GM18502 (cell line): ENCODE data around the gene PBOV1.

Experiments used
- ATAC-seq: cut with Tn5 transposase; IDR thresholded peaks from one replicate; pipeline ENCODE4 v1.9.1; 2021; ENCODE audit warnings: mild to moderate bottlenecking; ENCODE audit not compliant: unreplicated experiment, poor library complexity

Gene PBOV1

DNA sequence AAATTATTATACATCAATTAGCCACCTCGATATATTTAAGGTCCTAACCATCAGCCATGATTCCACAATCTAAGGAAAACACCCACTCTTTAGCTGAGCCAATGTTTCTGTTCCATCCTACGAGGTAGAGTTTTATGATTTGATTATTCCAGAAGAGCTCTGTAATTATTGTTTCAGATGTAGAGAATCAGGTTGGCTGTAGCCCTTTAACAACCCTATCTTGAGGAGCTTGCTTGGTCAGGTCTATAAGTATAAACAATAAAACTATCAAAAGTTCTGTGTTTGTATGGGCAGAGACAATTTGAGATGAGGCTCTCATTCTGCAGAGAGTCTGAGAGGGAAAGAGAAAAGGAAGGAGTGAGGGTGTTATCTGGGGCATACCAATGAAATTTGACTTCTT lies at the start of gene PBOV1:
Gene PBOV1 (minus strand): TSS at position 43 of the 400 bp plus-strand sequence. CDS start 96 bp downstream, outside the sequence.
- no peak for ATAC-seq

DNA sequence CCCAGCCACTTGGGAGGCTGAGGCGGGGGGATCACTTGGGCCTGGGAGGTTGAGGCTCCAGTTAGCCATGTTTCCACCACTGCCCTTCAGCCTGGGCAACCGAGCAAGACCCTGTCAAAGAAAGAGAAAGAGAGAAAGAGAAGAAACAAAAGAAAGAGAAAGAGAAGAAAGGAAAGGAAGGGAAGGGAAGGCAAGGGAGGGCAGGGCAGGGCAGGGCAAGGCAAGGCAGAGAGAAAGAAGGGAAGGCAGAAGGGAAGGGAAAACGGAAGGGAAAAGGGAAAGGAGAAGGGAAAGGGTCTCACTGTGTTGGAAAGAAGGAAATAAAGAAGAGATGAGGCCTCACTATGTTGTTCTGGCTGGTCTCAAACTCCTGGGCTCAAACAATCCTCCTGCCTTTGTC lies 47.8 kb upstream of the PBOV1 start:
- ATAC-seq, result no peak

DNA sequence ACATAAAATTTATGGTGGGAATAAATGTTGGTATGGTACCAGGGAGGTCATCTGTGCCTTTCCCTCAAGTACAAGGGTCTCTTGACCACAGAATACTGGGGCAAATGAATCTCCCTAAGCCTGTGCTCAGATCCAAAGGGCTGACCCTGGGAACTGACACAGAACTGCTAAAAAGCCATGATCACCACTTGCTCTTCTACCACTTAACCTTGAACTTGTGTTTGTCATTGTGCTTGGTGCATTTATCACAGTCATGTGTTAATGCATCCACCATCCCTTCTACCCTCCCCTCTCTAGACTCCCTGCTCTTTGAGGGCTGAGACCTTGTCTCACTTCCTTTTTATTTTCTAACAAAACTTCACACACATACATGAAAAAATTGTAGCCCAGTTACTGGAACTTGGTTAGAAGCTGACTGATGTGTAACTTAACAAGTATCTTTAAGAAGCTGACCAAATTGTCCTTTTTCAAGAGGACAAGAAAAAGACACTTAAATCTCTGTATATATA lies 46.1 kb upstream of the PBOV1 start:
- no peak for ATAC-seq

DNA sequence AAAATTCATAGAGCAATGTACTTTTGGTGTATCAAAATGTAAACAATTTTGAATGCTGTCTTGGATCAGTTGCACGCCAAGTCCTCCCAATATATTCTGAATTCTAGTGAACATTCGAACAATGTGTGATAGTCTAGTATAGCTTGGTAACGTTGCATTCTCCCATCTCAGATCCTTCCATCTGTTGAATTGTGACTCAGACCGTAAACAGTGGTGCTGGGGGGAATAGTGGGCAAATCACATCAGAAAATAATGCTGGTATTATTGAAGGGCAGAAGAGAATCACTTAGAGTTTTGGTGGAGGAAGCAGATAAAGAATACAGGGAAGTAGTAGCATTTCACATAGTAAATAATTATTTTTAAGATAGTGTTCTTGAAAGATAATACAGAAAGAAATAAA lies 45.7 kb upstream of the PBOV1 start:
- ATAC-seq, result no peak

DNA sequence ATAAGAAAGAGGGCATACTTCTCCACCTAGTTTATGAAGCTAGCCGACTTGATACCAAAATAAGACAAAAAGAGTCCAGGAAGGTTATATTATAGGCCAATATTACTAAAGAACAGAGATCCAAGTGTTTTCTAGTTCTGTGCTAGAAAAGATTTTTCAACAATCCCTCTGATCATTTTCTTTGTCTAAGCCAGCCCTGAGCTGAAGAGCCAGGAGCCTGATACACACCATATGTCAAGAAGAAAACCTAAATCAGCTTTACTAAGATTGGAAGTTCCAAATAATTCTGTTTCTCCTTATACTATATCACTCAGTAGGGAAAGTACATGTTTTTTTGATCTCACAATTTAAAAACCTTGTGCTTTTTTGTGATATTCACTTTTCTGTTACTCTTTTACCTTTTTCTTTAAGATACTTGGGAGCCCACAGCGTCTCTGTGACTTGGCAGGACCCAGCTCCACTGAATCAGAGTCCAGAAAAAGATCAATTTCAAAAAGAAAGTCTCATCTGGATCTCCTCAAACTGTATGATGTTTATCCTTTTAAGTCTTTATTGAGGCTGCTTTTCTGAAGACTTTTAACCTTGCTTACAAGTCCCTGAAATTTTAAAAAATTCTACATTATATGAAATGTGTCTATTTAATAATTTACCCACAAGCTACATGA lies 43.0 kb upstream of the PBOV1 start:
- no peak for ATAC-seq

DNA sequence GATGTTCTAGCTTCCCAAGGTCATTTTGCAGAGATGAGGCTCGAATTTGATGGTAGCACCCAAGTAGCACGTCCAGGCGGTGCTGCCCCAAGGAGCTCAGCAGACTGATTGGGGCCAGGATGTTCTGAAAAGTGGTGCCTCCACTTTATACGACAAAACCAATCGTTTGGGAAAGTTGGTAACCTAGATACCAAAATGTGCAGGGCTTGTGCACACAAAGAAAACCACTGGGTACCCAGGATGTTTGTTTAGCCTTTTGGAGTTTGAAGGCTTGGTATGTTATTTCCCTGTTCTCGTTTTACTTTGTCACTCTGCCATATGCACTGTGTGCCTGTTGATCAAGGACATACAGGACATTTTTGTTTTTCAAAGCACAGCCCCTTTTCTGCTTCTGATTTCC lies 40.7 kb upstream of the PBOV1 start:
- ATAC-seq, result no peak

DNA sequence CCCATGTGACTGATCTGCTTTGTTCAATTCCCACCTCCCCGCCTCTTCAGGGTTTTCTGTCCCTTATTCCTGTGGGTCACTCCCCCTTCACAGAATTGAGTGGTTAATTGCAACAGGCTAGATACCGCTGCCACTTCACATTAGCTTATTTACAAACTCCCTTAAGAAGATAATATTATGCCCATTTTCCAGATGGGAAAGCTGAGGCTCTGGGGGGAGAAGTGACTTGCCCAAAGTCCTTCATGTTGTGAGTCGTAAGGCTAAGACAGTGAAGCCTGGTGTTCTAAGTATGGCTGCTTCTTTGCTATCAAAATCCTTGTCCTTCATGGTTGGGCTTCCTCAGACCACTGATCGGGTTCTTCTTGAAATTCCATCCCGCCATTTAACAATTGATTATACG lies 39.9 kb upstream of the PBOV1 start:
- no peak for ATAC-seq

DNA sequence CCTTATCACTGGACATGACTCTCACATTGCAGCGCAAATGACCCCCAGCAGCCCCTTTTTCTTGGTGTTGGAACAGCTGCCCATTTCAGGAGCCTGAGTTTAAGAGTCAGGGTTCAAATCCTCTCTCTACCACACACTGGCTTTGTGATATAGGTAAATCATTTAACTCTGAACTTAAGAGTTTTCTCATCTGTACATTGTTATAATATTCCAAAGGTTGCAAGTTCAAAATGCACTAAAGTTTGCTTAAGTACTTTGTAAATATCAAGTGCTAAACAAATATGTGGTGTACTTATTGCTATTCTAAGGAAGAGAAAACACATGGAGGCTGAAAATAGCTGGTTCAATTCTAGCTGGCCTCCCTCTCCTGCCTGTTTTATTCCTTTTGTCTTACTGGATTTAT lies 39.3 kb upstream of the PBOV1 start:
- ATAC-seq, result no peak

DNA sequence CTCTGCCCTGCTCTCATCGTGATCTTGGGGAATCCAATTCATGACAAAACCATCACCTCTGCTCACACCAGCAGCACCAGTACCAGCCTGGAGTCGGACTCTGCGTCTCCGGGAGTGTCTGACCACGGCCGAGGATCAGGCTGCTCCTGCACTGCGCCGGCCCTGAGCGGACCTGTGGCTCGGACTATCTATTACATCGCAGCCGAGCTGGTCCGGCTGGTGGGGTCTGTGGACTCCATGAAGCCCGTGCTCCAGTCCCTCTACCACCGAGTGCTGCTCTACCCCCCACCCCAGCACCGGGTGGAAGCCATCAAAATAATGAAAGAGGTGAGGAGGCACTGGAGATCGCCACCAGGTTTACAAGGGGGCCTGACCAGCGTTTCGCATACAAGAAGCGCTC lies 37.2 kb upstream of the PBOV1 start:
- ATAC-seq, result no peak

DNA sequence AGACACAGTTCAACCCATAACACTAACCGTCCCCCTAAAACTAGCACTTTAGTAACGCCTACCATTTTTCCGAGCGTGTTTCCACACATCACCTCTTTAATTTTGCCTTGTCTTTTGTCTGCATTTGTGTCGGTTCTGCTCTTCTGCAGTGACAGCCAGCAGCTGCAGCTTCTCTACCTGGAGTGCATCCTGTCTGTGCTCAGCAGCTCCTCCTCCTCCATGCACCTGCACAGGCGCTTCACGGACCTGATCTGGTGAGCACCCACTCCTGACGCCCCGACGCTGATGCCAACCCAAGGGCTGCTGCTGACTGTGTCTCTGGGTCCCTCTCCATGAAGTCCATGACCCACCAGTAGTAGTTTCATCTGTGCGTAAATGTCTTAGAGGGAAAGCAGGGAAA lies 35.4 kb upstream of the PBOV1 start:
- no peak for ATAC-seq

DNA sequence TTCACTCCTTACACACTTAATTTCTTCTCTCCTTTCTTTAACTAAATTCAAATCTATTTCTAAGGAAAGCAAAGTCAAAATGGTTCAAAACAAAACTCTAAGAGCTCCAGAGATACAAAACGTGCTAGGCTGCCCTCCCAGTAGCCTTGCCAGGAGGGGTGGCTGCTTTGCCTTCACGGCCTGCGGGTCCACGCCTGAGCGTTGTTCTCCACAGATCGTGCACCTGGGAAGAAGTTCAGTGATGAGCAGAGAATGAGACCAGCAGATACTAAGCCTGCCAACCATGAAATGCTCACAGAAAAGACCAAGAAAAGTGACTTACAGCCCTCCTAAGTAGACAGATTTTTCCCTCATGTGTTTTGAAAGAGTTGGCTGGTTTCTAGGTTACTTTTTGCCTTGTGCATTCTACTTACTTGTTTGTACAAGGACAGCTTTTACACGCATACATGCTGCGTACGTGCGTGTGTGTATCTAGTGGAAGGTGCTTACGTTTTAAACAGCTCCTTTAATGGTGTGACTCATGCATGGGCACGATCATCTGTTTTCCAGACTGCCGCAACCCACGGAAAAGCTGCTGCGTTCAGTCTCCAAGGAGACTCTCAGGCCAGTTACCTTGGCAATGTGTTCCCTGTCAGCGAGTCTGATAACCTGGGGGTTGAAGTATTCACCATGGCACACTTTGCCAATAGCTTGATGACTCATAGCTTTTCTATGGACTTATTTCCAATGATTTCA lies 32.4 kb upstream of the PBOV1 start:
- ATAC-seq, result no peak

DNA sequence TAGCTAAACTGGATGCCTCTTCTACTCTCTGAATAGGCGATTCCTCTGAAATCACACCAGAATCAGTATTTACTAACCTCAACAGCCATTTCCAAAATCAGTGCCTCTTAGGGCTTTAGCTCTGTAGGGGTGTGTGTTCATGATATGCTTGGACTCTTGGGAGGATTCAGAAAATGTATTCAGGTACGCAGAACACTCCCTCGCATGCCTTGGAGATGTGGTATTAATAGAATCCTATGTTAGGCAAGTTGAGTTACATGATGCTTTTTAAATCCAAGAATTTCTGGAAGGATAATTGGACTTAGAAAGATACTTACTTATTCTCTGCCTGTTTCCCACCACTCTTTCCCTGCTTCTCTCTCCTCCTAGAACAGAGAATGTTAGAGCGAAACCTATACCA lies 31.8 kb upstream of the PBOV1 start:
- no peak for ATAC-seq

DNA sequence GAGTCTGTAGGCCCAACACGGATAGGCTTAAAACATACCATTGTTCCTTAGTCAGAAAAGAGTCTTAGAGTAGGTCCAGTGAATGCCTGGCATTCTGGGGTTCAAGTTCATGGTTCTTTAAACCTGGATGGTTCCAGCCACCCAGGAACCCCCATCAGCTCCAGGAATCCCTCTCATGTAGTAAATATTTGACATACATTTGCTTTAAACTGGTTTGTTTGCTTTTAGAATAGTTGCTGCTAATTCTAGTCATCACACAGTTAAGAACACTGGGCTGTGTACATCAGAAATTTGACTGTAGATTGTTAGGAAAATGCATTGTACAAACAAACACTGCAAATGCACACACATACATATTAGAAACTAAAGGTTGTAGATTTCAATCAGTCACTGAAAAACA lies 30.6 kb upstream of the PBOV1 start:
- ATAC-seq, result no peak

DNA sequence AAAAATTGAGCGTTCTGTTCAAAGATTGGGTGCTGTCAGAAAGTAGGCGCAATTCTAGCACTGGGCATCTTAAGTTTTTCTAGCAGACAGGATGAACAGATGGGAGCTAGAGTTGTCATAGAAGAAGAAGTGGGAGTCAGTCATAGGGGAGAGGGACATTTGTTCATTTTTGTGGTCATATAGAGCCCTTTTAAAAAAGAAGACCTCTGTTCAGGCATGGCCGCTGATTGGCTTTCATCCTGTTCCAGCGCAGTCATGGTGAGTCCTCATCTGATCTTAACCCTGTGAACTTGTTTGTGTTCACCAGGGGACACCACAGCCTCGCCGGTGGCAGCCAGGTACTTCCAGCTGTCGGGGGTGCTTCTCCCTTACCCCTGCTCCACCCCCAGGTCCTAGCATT lies 29.7 kb upstream of the PBOV1 start:
- no peak for ATAC-seq

DNA sequence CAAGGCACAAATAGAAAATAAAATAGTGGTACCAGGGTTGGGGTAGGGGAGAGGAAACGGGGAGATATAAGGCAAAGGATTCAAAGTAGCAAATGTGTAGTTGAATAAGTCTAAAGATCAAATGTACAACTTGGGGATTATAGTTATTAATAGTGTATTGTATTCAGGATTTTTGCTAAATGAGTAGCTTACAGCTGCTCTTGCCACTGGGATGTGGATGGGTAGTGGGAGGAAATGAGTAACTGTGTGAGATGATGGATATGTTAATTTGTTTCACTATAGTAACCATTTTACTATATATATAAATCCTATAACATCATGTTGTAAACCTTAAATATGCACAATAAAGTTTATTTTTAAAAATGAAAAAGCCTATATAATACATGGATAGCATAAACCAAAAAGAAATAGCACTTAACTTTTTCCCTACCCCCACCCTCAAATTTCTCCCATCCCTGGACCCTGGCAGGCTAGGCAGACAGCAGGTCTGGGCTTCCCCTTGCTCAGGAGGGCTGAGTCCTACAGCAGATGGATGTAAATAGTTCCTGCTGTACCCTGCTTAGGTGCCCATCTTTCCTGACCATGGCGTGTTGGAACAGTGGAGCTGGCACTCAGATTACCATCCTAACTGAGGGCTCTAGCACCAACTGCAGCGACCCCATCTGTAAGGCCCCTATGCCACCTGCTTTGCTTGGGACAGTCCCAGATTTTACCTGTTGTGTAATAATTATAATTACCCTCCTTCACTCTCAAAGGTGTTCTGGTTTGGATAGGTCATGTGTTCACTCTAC lies 28.6 kb upstream of the PBOV1 start:
- no peak for ATAC-seq

DNA sequence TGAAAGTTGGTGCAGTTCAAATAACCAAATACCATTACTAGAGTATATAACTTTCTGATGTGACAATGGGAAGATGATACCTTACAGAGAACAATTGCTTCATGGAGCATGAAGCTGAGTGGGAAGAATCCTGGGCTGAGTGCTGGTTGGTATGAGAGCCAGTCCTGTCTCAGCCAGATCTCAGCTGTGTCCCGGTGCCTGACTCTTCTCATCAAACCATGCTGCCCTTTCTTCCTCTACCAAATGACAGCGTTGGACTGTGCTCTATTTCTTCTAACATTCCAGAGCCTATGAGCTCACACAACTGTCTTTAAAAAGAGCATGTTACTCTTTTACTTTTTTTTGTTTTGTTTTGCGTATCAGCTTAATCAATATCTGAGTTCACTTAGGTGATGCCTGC lies 27.5 kb upstream of the PBOV1 start:
- ATAC-seq, result no peak

DNA sequence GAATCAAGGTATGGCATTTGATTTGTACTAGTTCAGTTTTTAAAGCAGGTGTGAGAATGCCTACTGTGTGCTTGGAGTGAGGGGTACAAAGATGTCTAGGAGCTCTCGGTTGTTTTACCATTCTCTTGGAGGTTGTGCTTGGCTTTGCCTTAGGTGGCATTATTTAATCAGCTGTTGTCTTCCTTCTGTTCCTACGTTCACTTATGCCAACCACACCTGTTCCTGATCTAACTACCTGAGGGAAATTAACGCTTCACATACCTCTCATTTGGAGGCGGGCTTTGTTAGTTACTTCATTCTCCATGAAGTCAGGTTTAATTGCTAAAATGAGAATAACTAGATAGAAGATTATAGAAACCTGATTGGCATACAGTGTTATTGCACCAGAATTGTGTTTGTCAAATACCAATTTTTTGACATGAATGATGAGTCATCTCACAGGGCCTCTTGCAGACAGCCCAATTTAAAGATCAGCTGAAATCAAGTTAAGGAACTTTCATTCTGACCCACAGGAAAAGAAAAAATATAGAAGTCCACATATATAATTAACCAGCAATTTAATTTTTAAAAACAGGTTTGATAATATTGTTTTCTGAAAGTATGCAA lies 24.8 kb upstream of the PBOV1 start:
- ATAC-seq, result no peak

DNA sequence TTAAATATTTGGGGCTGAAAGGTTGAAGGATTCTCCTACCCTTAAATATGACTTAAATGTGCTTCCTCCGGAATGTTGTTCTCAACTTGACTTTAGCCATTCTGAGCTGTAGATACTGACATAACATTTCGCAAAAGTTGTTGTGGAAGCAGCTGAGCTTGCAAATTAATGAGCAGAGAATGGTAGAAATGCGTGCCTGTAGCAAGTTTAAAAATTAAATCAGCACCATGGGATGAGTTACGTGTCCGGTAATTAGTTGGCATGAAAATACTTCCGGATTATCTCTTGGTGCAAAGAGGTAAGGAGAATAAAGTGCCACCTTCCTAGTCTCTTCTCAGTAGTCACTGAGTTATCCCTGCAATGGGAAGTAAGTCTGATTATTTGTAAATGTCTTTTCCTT lies 23.6 kb upstream of the PBOV1 start:
- no peak for ATAC-seq

DNA sequence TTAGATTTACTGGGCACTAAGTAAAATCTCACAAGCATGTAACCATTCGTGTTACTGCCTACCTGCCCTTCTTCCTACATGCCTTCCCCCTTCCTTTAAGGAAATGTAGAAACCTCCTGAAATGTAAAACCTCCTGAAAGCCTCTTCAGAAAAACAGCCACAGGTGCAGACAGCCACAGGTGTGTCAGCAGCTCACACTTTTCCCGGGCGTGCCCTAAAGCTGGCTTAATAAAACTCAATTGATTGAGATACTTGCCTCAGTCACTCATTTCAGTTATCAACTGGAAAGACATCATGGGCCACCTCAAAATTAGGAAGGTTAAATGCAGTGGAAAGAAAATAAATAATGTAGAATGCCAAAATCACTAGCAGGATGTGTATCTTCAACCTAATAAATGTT lies 23.1 kb upstream of the PBOV1 start:
- no peak for ATAC-seq

DNA sequence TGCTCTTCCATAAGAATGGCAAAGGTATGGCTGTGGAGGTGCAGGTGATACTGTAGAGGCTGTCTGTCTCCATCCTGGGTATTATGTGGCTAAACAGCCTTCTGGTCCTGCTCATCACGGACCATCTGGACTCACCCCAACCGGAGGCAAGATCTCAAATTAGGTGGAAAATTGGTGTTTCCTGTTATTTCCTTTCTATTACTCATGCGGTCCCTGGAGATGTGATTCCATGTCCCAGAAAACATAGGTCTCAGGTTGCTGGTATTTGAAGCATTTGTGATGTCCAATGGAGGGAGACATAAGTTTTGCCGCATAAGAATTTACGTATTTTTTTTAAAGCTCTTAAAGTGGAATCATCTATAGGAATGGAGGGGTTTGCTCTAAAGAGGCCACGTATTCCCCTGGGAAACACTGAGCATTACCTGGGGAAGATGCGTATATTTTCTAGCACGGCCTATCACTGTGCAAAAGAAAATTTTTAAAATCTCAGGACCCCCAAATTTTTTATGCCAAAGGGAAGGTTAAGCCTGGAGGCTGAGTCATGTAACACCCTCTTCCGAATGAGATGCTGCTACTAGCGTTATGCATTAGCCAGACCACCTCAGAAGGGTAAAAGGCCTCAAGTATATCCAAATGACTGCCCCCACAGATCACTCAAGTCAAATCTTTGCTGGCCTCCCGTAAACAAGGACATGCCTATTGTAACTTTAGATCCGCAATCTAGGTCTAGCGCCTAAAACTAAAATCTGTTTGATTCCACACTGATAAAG lies 22.4 kb upstream of the PBOV1 start:
- ATAC-seq, result no peak
